GM18909 (cell line): Measurements from ENCODE around the gene MYO18B.
"Not testable (repeated sequence)": the region's sequence is repeated elsewhere in the genome, so short reads cannot be mapped to it uniquely, and the experiment has no call there.

Experiments
- ATAC-seq: cut with Tn5 transposase; IDR thresholded peaks from one replicate; pipeline ENCODE4 v1.9.1; 2021; ENCODE audit warnings: mild to moderate bottlenecking; ENCODE audit not compliant: unreplicated experiment, poor library complexity

The MYO18B gene, protein sequence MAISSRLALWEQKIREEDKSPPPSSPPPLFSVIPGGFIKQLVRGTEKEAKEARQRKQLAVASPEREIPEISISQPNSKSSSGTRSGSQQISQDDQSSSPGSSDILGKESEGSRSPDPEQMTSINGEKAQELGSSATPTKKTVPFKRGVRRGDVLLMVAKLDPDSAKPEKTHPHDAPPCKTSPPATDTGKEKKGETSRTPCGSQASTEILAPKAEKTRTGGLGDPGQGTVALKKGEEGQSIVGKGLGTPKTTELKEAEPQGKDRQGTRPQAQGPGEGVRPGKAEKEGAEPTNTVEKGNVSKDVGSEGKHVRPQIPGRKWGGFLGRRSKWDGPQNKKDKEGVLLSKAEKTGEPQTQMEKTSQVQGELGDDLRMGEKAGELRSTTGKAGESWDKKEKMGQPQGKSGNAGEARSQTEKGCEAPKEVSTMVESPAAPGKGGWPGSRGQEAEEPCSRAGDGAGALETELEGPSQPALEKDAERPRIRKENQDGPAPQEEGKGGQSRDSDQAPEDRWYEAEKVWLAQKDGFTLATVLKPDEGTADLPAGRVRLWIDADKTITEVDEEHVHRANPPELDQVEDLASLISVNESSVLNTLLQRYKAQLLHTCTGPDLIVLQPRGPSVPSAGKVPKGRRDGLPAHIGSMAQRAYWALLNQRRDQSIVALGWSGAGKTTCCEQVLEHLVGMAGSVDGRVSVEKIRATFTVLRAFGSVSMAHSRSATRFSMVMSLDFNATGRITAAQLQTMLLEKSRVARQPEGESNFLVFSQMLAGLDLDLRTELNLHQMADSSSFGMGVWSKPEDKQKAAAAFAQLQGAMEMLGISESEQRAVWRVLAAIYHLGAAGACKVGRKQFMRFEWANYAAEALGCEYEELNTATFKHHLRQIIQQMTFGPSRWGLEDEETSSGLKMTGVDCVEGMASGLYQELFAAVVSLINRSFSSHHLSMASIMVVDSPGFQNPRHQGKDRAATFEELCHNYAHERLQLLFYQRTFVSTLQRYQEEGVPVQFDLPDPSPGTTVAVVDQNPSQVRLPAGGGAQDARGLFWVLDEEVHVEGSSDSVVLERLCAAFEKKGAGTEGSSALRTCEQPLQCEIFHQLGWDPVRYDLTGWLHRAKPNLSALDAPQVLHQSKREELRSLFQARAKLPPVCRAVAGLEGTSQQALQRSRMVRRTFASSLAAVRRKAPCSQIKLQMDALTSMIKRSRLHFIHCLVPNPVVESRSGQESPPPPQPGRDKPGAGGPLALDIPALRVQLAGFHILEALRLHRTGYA (N-terminal part only)

DNA sequence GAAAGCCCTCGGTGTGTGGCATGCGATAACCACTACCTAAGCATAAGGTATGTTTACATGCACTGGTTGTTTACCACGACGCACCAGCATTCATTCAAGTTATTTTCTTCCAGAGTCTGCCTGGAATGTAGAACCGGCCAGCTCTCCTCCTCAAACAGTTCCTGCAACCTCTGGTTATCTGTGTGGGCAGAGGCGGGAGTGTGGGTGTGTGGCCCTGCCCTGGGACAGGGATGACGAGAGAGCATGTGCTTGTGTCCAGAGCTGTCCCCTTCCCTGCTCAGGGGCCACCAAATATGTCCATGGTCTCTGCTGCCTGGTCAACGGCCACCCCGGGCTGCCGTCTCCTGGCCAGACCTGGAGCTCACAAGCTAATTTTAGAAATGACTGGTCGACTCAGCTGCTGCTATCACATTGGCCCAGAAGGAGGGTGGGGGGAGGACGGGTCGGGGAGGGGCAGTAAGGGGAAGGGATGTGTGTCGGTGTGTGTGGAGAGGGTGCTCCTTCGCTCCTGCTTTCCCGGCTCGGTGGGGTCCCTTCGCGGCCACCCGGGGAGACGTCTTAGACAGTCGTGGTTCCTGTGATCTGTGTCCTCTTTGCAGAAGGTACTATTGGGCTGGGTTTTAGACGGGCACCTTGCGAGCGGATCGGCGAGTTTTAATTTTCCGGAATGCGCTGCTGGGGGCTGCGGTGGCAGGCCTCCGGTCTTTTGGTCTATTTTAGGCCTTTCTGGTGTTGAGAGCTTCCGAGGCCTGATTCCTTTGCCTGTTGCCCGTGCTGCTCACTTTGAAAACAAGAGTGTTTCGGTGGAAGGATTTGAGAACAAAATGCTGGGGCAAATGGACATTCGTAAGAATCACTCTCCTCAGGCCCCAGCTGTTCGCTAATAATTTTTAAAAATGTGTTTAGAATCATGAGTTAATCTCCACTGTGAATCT lies at the start of gene MYO18B:
MYO18B (plus strand) TSS at position 497 of the 935 bp plus-strand sequence. CDS start 18,905 bp downstream, outside the sequence.
- no peak for ATAC-seq

DNA sequence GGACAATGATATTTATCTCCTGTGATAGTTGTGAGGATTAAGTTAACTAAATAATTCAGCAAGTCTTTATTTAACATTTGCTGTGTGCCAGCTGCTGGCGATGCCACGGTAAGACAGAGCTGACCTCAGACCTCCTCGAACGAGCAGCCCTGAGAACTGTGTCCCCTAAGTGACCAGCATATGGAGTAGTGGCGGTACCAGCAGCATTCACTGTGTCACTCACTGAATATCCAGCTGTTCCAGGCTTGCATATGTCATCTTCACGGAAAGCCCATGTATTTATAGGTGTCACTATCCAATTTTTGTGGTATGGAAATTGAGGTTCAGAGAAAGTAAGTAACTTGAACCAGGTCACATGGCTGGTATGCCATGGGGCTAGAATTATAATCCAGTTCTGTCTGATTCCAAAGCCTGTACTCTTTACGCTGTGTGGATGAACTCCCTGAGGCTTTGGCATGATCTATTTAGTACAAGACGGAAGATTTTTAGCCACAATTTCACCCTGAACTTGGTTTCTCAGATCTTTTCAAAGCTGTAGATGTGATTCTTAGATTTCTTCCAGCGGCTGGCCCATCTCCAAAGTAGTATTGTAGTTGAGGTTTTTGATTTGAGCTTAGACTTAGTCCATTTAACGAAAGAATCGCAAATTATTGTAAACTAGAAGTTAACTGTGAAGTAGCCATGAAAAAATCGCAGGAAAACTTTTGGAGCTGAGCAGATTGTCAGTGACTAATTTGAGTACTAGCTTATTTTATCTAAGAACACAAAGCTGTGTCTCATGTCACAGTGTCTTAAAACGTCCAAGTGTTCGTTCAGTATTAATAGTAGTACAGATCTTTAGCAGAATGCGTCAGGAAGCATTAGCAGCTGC lies 49.4 kb upstream of the MYO18B start:
- no peak for ATAC-seq

DNA sequence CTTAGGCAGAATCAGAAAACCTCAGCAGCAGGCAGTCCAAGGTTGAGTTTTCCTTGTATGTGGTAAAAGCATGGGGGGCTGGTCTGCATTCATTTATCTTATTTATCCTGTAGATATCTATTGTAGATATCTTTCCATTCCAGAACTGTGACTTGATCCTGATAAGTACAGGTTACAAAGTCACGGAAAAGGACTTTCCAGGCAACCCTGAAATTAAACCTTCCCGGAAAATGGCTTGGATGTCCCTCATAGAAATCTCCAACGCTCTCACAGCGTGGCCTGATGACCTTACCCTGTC lies 48.8 kb upstream of the MYO18B start:
- no peak for ATAC-seq

DNA sequence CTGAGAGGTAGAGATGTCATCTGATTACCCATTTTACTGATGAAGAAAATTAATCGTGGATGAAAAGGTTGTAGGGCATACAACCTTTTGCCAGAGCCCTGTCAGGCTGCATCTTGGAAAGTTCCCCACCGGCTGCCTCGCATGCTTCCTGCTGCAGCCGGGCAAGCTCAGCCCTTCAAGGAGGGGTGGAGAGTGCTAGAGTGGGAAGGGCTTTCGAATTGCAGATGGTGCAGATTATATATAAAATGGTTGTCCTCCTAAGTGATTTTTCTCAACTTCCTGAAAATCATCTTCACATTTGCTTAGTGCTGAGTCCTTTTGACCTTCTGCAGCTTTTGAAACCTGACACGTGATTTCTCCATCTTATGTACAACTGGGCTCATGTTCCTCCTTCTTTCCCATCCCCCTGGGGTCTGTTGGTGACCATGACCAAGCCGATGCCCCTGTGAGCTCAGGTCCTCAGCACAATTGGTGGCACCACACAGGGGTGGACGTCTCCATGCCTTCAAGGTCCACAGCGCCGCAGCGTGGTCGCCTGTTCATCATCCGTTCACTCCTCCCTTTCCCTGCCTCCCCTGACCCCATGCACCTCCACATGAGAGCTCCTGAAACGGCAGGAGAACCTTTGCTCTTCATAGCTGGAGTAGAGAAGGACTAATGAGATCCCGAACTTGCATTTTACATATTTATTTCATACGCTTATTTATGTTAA lies 47.6 kb upstream of the MYO18B start:
- ATAC-seq = no peak

DNA sequence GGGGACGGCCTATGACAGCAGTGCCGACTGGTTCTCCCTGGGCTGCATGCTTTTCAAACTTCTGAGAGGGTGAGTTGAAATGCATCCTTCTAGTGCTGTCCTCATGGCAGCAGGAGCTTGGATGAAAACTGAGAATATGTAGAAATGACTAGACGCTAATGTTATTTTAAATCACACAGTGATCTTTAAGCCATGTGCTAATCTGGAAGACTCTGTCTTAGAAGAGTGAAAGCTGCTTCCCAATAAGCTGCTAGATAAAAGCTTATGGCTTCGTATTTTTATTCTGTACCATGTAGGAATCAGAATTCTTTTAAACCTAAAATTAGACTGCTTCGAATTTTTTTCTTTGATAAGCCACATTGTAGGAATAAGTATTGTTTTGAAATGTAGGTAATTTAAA lies 46.8 kb upstream of the MYO18B start:
- no peak for ATAC-seq

DNA sequence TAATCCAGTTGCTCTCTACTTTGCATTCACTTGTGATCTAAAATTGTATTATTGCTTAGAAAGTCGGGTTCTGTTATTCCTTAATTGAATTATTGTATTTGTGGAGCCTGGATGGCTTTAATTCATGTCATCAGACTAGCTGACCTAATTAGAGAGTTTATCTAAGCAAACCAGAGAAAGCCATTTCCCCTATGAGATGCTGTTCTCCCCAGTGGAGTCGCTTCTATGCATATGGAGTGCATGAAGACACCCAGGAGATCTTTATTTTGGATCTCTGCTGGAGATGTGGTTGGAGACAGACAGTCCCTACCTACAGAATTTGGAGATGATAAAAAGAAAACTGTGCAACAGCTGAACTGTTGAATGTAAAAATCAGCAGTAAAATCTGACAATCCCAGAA lies 45.2 kb upstream of the MYO18B start:
- no peak for ATAC-seq

DNA sequence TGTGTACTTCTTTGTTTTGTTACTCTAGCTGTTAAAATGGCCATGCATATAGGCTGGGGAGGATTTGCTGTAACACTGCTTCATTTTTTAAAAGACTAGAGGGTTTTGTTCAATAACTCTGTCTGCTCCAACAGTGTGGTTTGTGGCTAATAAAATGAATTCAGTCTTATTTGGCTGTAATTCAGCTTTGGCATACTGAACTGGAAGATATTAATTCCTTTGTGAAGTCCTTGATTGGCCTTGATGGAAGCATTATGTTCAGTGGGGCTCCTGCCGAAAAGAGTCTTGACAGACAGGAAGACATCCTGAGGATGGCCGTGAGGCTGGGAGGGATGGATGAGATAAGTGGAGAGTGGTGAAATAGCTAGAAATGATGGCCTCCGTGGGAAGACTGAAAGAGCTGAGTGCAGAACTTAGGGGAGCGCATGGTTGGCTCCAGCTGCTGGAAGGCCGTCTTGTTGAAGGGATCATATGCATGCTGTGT lies 44.8 kb upstream of the MYO18B start:
- ATAC-seq = no peak

DNA sequence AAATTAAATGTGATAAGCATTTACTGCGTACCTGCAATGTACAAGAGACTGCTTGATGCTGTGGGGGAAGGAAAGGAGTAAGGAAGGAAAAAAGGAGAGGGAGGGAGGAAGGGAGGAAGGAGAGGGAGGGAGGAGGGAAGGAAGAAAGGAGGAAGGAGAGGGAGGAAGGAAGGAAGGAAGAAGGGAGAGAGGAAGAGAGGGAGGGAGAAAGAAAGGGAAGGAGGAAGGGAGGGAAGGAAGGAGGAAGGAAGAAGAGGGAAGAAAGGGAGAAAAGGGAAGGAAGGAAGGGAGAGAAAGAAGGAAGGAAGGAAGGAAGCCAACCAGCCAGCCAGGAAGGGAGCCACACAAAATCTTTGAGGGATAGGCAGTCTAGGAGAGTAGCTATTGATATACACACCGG lies 44.0 kb upstream of the MYO18B start:
- ATAC-seq = no peak

DNA sequence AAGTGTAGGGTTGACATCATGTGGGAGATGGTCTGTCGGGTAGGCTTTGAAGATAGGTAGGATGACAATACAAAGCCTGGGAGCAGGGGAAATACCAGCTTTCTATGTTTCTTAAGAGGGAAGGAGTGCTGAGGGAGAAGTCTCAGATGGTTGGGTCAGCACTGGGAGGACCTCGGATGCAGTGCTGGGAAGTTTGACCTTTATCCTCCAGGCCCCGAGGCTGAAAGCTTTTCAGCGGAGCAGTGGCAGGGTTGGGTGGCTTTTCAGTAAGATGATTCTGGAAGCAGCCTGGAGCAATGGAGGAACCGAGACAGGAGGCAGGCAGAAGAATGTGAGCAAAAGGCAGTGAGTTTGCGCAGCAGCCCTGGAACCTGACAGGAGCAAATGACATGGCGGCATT lies 43.5 kb upstream of the MYO18B start:
- no peak for ATAC-seq

DNA sequence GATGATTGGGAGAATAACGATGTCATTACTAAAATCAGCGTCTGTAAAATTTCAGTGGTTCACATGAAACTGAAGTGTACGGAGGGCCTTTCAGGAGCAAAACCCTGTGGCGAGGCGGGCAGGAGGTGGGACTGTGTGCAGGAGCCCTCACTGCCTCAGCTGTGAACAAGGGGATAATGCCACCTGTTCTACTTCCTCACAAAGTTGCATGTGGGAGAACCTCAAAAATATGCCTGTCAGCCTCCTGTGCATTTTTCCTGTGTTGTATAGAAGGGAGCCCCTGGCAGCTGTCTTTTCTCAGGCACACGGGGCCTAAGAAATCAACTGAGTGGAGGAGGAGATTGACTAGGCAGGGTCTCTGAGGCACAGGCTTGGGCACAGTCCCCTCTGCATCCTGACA lies 43.0 kb upstream of the MYO18B start:
- no peak for ATAC-seq

DNA sequence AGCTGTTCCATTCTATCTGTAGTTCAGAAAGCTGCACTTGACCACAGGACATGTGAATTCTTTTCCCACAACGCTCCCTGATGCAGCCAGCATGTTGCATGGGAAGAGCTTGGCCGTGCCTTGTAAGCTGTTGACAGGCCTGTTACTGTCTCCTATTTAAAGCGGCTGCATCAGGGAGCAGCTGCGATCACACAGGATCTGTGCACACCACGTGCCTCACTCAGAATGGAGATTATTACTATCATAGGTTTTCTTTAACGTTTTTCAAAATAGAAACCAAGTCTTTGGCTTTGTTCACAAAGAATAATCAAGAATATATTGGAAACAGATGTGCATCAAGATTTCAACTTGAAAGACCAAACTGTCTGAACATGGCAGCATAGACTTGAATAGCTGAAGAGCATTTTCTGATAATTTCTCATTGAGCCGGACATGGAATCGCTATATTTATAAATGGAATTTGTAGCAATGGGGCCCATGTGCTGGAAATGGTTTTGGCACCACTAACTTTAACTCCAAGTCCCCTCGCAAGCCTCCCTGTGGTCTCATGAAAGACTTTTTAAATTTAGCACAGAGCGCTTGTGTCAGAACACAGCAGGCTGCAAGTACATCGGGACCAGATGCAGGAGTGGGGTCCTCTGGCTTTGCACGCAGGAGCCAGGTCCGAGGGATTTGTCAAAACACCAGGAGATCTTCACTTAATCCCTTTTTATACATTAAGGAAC lies 40.8 kb upstream of the MYO18B start:
- ATAC-seq = no peak

DNA sequence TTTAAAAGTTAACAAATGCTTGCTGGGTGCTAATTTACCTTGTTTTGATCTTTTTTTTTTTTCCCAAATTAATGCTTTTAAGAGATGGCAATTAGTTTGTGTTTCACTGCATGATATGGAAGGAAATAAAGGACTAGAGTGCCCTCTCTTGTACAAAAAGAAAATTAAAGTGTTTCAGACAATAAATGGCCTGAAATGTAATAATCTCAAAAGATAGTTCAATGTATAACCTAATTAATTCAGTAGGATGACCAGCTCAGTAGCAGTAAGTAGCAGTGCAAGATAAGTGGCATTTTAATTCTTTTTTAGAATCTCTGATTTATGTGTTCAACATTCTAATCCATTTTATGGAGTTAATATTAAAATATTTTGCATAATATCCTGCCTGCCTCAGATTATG lies 39.9 kb upstream of the MYO18B start:
- no peak for ATAC-seq

DNA sequence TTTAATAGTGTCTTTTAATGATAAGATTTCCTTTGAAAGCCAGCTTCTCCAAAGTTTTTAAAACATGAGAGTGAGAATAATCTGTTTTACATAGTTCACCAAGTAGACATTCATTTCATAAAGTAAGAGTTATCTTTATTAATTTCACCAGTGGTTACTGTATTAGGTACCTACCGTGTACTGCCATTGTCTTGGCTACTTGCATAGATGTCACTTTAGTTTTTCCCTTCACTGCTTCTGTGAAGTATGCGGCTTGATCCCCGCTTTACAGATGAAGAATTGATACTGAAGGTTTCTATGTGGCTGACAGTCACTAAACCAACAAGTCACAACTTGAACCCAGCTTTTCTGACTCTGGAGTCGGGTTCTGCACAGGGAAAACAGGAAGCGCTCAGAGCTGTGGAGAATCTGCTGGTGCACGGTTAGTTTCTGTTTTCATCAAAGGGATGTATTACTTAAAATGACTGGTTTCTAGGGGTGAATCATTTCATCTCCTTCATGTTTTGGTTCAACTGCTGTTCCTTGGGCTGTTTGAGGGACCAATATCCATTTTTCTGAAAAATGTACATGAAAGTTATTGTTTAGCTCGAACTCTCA lies 39.3 kb upstream of the MYO18B start:
- no peak for ATAC-seq

DNA sequence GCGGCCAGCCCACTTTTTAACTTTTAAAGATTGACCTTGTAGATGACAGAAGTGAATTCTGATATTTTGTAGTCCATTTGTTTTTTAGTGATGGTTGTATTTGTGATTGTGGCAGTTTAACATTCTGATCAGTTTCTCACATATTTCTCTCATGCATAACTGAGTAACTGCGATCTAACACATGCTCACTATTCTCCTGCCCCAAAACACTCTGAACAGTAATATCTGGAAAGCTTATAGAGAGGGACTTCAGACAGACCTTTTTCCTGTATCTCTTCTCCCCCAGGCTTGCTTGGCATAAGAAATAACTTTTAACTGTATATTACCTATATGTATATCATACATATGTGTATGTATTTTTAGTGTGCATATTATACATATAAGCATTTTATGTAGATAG lies 37.3 kb upstream of the MYO18B start:
- ATAC-seq = no peak

DNA sequence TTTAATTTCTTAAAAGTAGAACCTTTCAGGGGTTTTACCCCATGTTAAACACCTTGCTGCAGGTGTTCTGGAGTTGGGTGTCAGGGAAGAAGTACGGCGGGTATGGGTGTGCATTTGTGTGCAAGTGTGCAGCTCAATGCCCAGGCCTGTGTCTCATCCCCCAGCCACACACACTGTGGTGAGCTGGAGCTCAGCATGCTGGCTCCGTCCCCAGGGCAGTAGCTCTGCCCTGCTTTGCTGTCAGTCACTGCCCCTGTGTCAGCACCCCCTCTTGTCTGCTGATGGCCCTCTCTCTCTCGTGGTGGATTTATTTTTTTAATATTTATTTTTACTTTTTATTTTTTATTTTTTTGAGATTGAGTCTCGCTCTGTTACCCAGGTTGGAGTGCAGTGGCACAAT lies 35.8 kb upstream of the MYO18B start:
- no peak for ATAC-seq

DNA sequence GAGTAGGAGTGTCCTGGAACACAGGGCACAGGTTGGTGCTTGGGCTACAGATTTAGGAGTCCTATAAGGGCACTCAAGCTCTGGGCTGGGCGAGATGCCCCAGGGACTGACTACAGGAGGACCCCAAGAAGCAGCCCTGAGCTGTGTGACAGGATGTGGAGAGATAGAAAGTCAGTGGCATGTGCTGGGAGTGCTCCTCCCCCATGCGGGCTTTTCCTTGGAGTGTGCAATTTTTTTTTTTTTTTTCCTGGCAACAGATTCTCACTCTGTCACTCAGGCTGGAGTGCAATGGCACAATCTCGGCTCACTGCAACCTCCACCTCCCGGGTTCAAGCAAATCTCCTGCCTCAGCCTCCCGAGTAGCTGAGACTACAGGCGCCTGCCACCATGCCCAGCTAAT lies 33.6 kb upstream of the MYO18B start:
- not testable (repeated sequence) for ATAC-seq

DNA sequence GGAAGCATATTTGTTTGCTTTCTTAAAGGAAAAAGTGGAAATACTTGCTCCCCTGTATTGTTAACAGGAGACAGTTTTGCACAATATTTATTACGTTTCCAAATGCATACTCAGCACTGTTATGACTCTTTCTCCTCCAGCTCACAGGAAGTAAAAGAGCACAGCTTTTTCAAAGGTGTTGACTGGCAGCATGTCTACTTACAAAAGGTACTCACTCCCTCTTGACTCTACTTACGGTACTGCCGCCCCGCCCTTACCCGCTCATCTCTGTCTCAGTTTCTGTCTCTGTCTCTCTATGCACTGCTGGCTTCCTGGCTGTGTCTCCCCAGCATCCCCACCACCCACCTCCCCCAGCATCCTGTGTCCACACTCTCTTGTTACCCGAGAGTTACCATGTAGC lies 32.2 kb upstream of the MYO18B start:
- ATAC-seq = no peak
